GM23338 (cell line): ENCODE results near the gene UBE3C. TPM values are rescaled to one million over a fixed set of nuclear protein-coding genes. Genes with fewer than 3 reads are reported as not detected.

Source experiments
- ATAC-seq: fragments of 200-7000 bp; cut with Tn5 transposase; 3 replicates; pipeline ENCODE4 v1.9.1; 2020
- DNase-seq: peaks from one replicate; pipeline ENCODE4 v3.0.0-alpha.2; 2015; ENCODE audit warnings: low spot score
- H2AFZ ChIP-seq: fragments of 200-600 bp; sonication (generic); 2 replicates; pipeline ENCODE4 v1.8.0; 2016; ENCODE audit warnings: antibody characterized with exemption, mild to moderate bottlenecking, moderate library complexity
- H3F3A ChIP-seq: fragments of 200-600 bp; sonication (generic); replicated peaks from 2 replicates; pipeline ENCODE4 v1.8.0; 2017; ENCODE audit warnings: antibody characterized with exemption, mixed run types, low read depth
- H3K27ac ChIP-seq: fragments of 200-600 bp; sonication (generic); 2 replicates; pipeline ENCODE4 v1.6.1; 2016; ENCODE audit warnings: low read depth
- H3K27me3 ChIP-seq: fragments of 200-600 bp; sonication (generic); 2 replicates; pipeline ENCODE4 v1.8.0; 2016; ENCODE audit warnings: mild to moderate bottlenecking, mixed run types, moderate library complexity; ENCODE audit not compliant: insufficient read depth
- H3K36me3 ChIP-seq: fragments of 200-600 bp; sonication (generic); 2 replicates; pipeline ENCODE4 v1.8.0; 2016; ENCODE audit warnings: mild to moderate bottlenecking; ENCODE audit not compliant: insufficient read depth
- H3K4me1 ChIP-seq: fragments of 200-600 bp; sonication (generic); 2 replicates; pipeline ENCODE4 v1.8.0; 2016; ENCODE audit warnings: mild to moderate bottlenecking, moderate library complexity; ENCODE audit not compliant: insufficient read depth
- H3K4me2 ChIP-seq: fragments of 200-600 bp; sonication (generic); 2 replicates; pipeline ENCODE4 v1.7.1; 2017; ENCODE audit warnings: mixed run types
- H3K4me3 ChIP-seq: fragments of 200-600 bp; sonication (generic); 2 replicates; pipeline ENCODE4 v1.6.1; 2016; ENCODE audit warnings: mixed run types
- H3K79me2 ChIP-seq: fragments of 200-600 bp; sonication (generic); replicated peaks from 2 replicates; pipeline ENCODE4 v1.8.0; 2017; ENCODE audit warnings: mild to moderate bottlenecking; ENCODE audit not compliant: insufficient read depth
- H3K9me2 ChIP-seq: fragments of 200-600 bp; sonication (generic); 2 replicates; pipeline ENCODE4 v1.8.0; 2017; ENCODE audit not compliant: insufficient read depth
- H4K20me1 ChIP-seq: fragments of 200-600 bp; sonication (generic); replicated peaks from 2 replicates; pipeline ENCODE4 v1.8.0; 2017; ENCODE audit warnings: mild to moderate bottlenecking; ENCODE audit not compliant: insufficient read depth
- H3K27ac Mint-ChIP-seq: 2 replicates; pipeline ENCODE4 v1.8.0; 2020; ENCODE audit warnings: inconsistent platforms, mild to moderate bottlenecking, moderate library complexity, mixed read lengths
- H3K27me3 Mint-ChIP-seq: 3 replicates; pipeline ENCODE4 v1.8.0; 2022; ENCODE audit warnings: low read depth, mild to moderate bottlenecking, moderate library complexity, mixed read lengths, inconsistent platforms; ENCODE audit not compliant: insufficient read depth, poor library complexity
- H3K36me3 Mint-ChIP-seq: 3 replicates; pipeline ENCODE4 v1.8.0; 2021; ENCODE audit warnings: low read depth, mild to moderate bottlenecking, inconsistent platforms, moderate library complexity, mixed read lengths
- H3K4me1 Mint-ChIP-seq: 3 replicates; pipeline ENCODE4 v1.8.0; 2020; ENCODE audit warnings: mild to moderate bottlenecking, inconsistent platforms, mixed read lengths
- H3K4me3 Mint-ChIP-seq: 3 replicates; pipeline ENCODE4 v1.8.0; 2021; ENCODE audit warnings: moderate library complexity, mild to moderate bottlenecking, inconsistent platforms, mixed read lengths
- H3K9me3 Mint-ChIP-seq: 3 replicates; pipeline ENCODE4 v1.8.0; 2020; ENCODE audit warnings: moderate library complexity, mild to moderate bottlenecking, inconsistent platforms, mixed read lengths
- CREB1 ChIP-seq: fragments of 250-450 bp; sonication (Bioruptor Pico); IDR thresholded peaks from 2 replicates; pipeline ENCODE4 v1.5.0; 2020; ENCODE audit warnings: low read depth, mild to moderate bottlenecking, moderate library complexity
- CTCF ChIP-seq, 2 experiments: fragments of 200-600 bp in 1 of 2; sonication (generic) in 1 of 2; conservative IDR thresholded peaks; 2 replicates each; pipeline versions ENCODE4 v1.5.1 to v1.6.1; 2016 to 2017; ENCODE audit warnings: antibody characterized with exemption in 2 of 2, low read depth in 2 of 2, mild to moderate bottlenecking in 2 of 2, moderate library complexity in 1 of 2
- ETS1 ChIP-seq: IDR thresholded peaks from 2 replicates; pipeline ENCODE4 v1.6.1; 2016; ENCODE audit warnings: antibody characterized with exemption
- EZH2 ChIP-seq: fragments of 200-600 bp; sonication (generic); IDR thresholded peaks from one replicate; pipeline ENCODE4 v1.8.0; 2017; ENCODE audit warnings: antibody characterized with exemption, mild to moderate bottlenecking, low read depth; ENCODE audit not compliant: unreplicated experiment
- EZH2phosphoT487 ChIP-seq: fragments of 200-600 bp; sonication (generic); IDR thresholded peaks from one replicate; pipeline ENCODE4 v1.8.1; 2018; ENCODE audit warnings: antibody characterized with exemption; ENCODE audit not compliant: unreplicated experiment
- JUNB ChIP-seq: IDR thresholded peaks from one replicate; pipeline ENCODE4 v1.6.1; 2016; ENCODE audit warnings: antibody characterized with exemption; ENCODE audit not compliant: unreplicated experiment
- NANOG ChIP-seq: IDR thresholded peaks from 2 replicates; pipeline ENCODE4 v1.6.1; 2016; ENCODE audit warnings: antibody characterized with exemption, borderline replicate concordance
- POLR2AphosphoS5 ChIP-seq: IDR thresholded peaks from 2 replicates; pipeline ENCODE4 v1.6.1; 2016; ENCODE audit warnings: antibody characterized with exemption, low read depth
- REST ChIP-seq: IDR thresholded peaks from one replicate; pipeline ENCODE4 v1.6.1; 2018; ENCODE audit warnings: antibody characterized with exemption; ENCODE audit not compliant: unreplicated experiment
- STAT1 ChIP-seq: IDR thresholded peaks from one replicate; pipeline ENCODE4 v1.6.1; 2016; ENCODE audit warnings: antibody characterized with exemption; ENCODE audit not compliant: unreplicated experiment
- ZNF114 ChIP-seq: fragments of 250-450 bp; sonication (Bioruptor Pico); IDR thresholded peaks from 2 replicates; pipeline ENCODE4 v1.5.0; 2020; ENCODE audit warnings: mild to moderate bottlenecking, moderate library complexity
- ZNF331 ChIP-seq: fragments of 250-450 bp; sonication (Bioruptor Pico); IDR thresholded peaks from 2 replicates; pipeline ENCODE4 v1.5.0; 2020; ENCODE audit warnings: low read depth, mild to moderate bottlenecking, moderate library complexity
- ZNF462 ChIP-seq: fragments of 250-450 bp; sonication (Bioruptor Pico); IDR thresholded peaks from 2 replicates; pipeline ENCODE4 v1.5.0; 2020; ENCODE audit warnings: mild to moderate bottlenecking, moderate library complexity
- polyA plus RNA-seq: library from polyadenylated mRNA; unstranded; fragments of >200 nt; fragmentation: Nextera tagmentation; extraction: Ambion mirVana; gene quantifications from 2 replicates; pipeline ENCODE4 v1.2.1, GENCODE V29; 2016
- total RNA-seq: library from RNA; depleted of rRNA; stranded (reverse); fragments of >200 nt; shearing (Covaris generic); gene quantifications from 2 replicates; pipeline ENCODE4 v1.2.3, GENCODE V29; 2014

UBE3C gene
- total and polyA plus RNA-seq, 2 experiments from 2014 or later = 16.8 to 76.9 TPM

GRCh38 chr7:157152391-157152937 lies 13.7 kb downstream of the UBE3C start:
- peaks cover 63% of the 10 kb centered on the region for H3K4me1 Mint-ChIP-seq
- H4K20me1 ChIP-seq = peaks cover 75% of the 10 kb centered on the region

More at GRCh38 chr7:157152391-157152937, 13.7 kb downstream of the UBE3C start:
- Histone ChIP-seq H3K4me2 (no peak overlapping the region), H3K4me3 (no peak overlapping the region), H2AFZ (no peak overlapping the region), H3K27me3 (no peaks in the 10 kb centered on the region), H3F3A (no peaks in the 10 kb centered on the region), H3K9me2 (no peaks in the 10 kb centered on the region), H3K79me2 (peaks cover 100% of the 10 kb centered on the region), H3K36me3 (no peaks in the 10 kb centered on the region), H3K27ac (peak overlapping the region; percentile 8; the same call in 1 of the 2 replicates), H3K4me1 (peaks cover 40% of the 10 kb centered on the region)
- no peaks in the 10 kb centered on the region for H3K9me3 Mint-ChIP-seq
- H3K4me3 Mint-ChIP-seq = no peak overlapping the region
- TF ChIP-seq JUNB (no peak), REST (no peak), EZH2phosphoT487 (no peak), POLR2AphosphoS5 (no peak), CREB1 (CRISPR knock-in tag) (no peak), ZNF331 (CRISPR knock-in tag) (no peak), EZH2 (no peak), NANOG (no peak), ETS1 (no peak), ZNF462 (CRISPR knock-in tag) (no peak), CTCF (conservative IDR thresholded peaks at IDR 0.05; ENCODE audit: low read depth in 2 of 2) (no peak), ZNF114 (CRISPR knock-in tag) (no peak), STAT1 (no peak)
- DNase-seq (no peak), ATAC-seq (no peak)
- peaks cover 10% of the 10 kb centered on the region for H3K36me3 Mint-ChIP-seq
- peaks cover 11% of the 10 kb centered on the region for H3K27me3 Mint-ChIP-seq
- no peak overlapping the region for H3K27ac Mint-ChIP-seq
